GM18498 (cell line): ENCODE measurements around the gene EP300.
"Not testable (repeated sequence)": the region's sequence is repeated elsewhere in the genome, so short reads cannot be mapped to it uniquely, and the experiment has no call there.

Experiments used
- ATAC-seq: cut with Tn5 transposase; IDR thresholded peaks from one replicate; pipeline ENCODE4 v1.9.1; 2021; ENCODE audit warnings: mild to moderate bottlenecking, moderate library complexity; ENCODE audit not compliant: unreplicated experiment

The EP300 gene

GRCh38 chr22:41092023-41092817 is at the start of gene EP300:
Gene EP300, plus strand, starts transcription at chr22:41092592. Its CDS starts 413 bp downstream, at chr22:41093005.
- peak; percentile 50 for ATAC-seq

DNA sequence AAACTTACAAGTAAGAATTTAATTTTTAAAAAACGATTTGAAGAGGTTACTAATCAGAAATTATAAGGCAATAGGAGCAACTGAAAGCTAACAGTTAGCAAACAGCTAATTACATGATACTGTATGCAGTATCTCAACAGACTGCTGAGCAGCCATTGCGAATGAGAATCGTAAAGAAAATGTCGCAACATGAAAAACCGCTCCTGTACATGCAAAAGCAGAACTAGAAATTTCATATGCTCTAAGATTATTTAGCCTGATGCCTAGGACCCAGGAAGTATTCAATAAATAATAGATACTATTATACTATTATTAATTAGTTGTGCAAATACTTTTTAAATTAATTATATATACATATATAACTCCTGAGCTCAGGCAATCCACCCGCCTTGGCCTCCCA is 48.7 kb upstream of the EP300 start:
- no peak for ATAC-seq

GRCh38 chr22:41045575-41045974 is 46.8 kb upstream of the EP300 start:
- ATAC-seq = not testable (repeated sequence)

DNA sequence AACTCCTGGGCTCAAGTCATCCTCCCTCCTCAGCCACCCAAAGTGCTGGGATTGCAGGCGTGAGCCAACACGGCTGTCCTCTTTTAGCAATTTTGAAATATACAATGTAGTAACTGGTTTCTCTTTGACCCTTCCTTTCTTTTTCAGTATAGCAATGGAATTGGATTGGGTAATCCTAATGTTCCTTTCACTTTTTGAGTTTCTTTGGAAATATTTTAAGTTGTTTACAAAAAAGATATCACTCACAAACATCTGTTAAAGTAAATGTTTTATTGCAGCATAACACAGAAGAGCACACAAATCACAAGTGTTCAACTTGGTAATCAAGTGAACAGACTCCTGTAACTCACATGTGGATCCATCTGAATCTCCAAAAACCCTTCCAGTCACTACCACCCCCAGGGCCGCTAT is 44.6 kb upstream of the EP300 start:
- ATAC-seq = no peak

GRCh38 chr22:41048345-41048744 is 44.0 kb upstream of the EP300 start:
- not testable (repeated sequence) for ATAC-seq

- ATAC-seq = no peak
Measured at GRCh38 chr22:41048791-41049717, 43.3 kb upstream of the EP300 start.

DNA sequence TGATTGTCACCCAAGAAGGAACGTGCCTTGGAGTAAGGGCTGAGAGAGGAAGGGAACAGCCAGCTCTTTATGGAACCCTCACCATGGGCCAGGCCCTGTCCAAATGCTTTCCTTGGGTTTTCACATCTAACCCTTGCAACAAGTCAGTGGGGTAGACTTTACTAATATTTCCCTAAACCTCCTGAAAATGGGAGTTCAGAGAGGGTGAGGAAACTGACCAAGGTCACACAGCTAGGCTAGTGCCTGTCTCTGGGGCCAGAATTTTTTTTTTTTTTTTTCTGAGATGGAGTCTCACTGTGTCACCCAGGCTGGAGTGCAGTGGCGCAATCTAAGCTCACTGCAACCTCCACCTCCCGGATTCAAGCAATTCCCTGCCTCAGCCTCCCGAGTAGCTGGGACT is 42.6 kb upstream of the EP300 start:
- ATAC-seq = not testable (repeated sequence)

DNA sequence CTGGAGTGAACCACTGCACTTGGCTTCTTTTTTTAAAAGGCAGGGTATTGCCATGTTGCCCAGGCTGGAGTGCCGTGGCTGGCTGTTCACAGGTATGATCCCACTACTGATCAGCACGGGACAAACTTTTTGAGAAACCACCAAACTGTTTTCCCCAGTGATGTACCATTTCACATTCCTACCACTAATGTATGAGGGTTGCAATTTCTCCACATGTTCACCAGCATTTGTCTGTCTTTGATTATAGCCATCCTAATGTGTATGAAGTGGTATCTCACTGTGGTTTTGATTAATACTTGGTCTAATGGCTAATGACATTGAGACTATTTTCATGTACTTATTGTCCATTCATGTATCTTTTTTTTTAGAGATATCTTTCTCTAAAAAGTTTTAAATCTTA is 41.5 kb upstream of the EP300 start:
- no peak for ATAC-seq

GRCh38 chr22:41052661-41053490 is 39.5 kb upstream of the EP300 start:
- no peak for ATAC-seq

- no peak for ATAC-seq
Measured at GRCh38 chr22:41057076-41057475, 35.3 kb upstream of the EP300 start.

DNA sequence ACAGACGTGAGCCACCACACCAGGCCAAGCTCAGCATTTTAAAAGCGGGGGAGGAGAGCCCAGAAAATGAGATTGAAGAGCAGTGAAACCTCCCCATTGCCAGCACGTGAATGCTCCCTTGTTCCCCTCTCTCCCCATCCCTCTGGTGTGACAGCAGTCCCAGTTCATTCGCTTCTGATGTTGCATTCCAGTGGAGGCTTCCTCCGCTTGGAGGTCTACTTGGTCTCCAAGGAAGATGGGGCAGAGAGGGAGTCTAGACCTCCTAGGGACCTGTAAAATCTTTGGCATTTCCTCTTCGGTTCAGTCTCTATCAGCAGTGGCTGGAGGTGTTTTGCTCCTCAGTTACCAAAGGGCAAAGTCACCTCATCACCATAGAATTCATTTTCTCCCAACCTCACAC is 30.2 kb upstream of the EP300 start:
- ATAC-seq = no peak

DNA sequence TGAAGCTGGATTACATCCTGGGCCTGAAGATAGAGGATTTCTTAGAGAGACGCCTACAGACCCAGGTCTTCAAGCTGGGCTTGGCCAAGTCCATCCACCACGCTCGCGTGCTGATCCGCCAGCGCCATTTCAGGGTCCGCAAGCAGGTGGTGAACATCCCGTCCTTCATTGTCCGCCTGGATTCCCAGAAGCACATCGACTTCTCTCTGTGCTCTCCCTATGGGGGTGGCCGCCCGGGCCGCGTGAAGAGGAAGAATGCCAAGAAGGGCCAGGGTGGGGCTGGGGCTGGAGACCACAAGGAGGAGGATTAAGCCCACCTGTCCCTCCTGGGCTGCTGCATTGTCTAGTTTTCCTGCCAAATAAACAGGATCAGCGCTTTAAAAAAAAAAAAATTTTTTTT is 28.1 kb upstream of the EP300 start:
- not testable (repeated sequence) for ATAC-seq

DNA sequence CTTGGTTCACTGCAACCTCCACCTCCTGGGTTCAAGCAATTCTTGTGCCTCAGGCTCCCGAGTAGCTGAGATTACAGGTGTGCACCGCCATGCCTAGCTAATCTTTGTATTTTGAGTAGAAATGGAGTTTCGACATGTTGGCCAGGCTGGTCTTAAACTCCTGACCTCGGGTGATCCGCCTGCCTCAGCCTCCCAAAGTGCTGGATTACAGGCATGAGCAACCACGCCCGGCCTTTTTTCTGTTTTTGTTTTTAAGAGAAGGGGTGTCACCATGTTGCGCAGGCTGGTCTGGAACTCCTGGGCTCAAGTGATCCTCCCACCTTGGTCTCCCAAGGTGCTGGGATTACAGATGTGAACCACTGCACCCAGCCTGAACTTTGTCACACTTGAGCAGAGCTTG is 26.1 kb upstream of the EP300 start:
- ATAC-seq = not testable (repeated sequence)

DNA sequence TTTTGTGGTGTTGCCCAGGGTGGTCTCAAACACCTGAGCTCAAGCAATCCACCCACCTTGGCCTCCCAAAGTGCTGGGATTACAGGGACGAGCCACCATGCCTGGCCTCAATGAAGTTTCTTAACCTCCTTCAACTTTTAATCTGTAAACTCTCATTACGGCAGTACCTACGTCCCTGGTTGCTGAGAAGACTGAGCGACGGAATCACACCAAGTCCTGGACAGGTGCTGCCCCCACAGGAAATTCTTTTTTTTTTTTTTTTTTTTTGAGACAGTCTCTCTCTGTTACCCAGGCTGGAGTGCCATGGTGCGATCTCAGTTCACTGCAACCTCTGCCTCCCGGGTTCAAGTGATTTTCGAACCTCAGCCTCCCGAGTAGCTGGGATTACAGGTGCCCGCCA is 24.4 kb upstream of the EP300 start:
- not testable (repeated sequence) for ATAC-seq

- ATAC-seq = no peak
Measured at GRCh38 chr22:41070665-41071331, 21.6 kb upstream of the EP300 start.

- no peak for ATAC-seq
Measured at GRCh38 chr22:41074061-41074460, 18.3 kb upstream of the EP300 start.

DNA sequence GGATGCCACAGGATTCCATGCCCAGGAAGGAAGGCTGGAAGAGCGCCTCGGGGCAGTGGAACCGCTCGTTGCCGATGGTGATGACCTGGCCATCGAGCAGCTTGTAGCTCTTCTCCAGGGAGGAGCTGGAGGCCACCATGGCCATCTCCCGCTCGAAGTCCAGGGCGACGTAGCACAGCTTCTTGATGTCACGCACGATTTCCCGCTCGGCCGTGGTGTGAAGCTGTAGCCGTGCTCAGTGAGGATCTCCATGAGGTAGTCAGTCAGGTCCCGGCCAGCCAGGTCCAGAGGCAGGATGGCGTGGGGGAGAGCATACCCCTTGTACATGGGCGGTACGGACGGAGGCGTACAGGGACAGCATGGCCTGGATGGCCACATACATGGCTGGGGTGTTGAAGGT is 17.9 kb upstream of the EP300 start:
- ATAC-seq = no peak

DNA sequence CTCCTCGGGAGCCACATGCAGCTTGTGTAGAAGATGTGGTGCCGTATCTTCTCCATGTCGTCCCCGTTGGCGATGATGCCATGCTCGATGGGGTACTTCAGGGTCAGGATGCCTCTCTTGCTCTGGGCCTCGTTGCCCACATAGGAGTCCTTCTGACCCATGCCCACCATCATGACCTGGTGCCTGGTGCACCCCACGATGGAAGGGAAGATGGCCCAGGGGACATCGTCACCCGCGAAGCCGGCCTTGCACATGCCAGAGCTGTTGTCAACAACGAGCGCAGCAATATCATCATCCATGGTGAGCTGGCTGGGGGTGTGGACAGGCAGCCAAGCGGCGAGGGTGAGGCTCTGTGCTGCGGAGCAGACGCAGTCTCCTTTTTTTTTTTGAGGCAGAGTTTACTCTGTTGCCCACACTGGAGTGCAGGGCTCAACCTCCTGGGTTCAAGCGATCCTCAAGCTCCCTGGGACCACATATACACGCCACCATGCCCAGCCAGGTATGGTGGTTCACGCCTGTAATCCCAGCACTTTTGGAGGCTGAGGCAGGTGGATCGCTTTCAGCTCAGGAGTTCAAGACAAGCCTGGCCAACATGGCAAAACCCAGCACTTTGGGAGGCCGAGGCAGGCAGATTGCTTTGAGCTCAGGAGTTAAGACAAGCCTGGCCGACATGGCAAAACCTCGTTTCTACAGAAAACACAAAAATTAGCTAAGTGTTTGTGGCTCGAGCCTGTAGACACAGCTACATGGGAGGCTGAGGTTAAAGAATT is 17.3 kb upstream of the EP300 start:
- no peak for ATAC-seq

DNA sequence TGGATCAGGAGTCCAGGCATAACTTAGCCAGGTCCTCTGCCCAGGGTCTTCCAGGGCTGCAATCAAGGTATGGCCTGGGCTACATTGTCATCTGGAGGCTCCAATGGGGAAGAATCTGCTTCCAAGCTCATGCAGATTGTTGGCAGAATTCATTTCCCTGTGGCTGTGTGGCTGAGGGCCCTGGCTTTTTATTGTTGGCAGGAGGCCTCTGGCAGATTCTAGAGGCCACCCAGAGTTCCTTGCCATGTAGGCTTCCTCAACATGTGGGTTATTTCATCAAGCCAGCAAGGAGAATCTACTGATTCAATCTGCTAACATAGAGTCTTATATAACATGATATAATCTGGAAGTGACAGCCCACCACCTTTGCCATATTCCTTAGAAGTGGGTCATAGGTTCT is 16.4 kb upstream of the EP300 start:
- no peak for ATAC-seq

DNA sequence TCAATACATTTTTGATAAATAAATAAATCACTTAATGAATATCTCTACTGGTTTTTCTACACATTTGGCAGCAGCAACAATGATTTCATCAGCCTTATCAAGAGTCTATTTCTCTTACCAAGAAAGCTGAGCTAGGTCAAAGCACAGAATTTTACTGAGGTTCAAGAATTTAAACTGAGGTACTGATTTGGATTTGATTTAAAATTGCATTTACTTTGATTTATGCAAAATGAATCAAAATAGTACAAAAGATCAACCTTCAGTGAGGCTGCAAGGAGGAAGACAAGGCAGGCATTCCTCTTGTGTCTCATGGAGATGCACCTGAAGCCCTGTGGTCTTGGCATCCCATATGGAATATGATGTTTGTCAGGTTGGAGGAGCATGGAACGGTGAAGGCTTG is 15.5 kb upstream of the EP300 start:
- ATAC-seq = no peak
